H1 (cell line): ENCODE results near the gene PDE4B. TPM values are rescaled to one million over a fixed set of nuclear protein-coding genes. Genes with fewer than 3 reads are reported as not detected.

Source experiments
- CTCF ChIA-PET: fragments of 300-600 bp; sonication (Branson Sonifier 250); formaldehyde crosslinking; loops from one replicate; lab custom pipeline; 2021; ENCODE audit not compliant: partially characterized antibody; lab: Charles Lee
- POLR2A ChIA-PET: fragments of 300-600 bp; sonication (Branson Sonifier 250); formaldehyde crosslinking; loops from one replicate; lab custom pipeline; 2021; ENCODE audit warnings: inconsistent platforms; ENCODE audit not compliant: partially characterized antibody; lab: Charles Lee
- DNase-seq, 2 experiments: peaks; one replicate each; pipeline versions ENCODE4 v3.0.0 to v3.0.0-alpha.2; 2010 to 2022; ENCODE audit warnings: low spot score in 2 of 2, low read depth in 1 of 2, mixed read lengths in 1 of 2
- FAIRE-seq: peaks from 2 replicates; lab custom pipeline; 2011; peaks lifted over from hg19 to GRCh38; lab: Jason Lieb, UNC
- H2AFZ ChIP-seq: 2 replicates; pipeline ENCODE4 v1.8.1; 2012; ENCODE audit warnings: low read length, inconsistent platforms
- H2AK5ac ChIP-seq: 2 replicates; pipeline ENCODE4 v1.6.1; 2013; ENCODE audit warnings: low read depth, low read length
- H2BK120ac ChIP-seq: replicated peaks from 2 replicates; pipeline ENCODE3; 2013; ENCODE audit warnings: low read depth, low read length, inconsistent platforms
- H2BK12ac ChIP-seq: 2 replicates; pipeline ENCODE4 v1.6.1; 2013; ENCODE audit warnings: low read depth, low read length
- H2BK15ac ChIP-seq: 2 replicates; pipeline ENCODE4 v1.6.1; 2013; ENCODE audit warnings: low read length
- H2BK20ac ChIP-seq: 2 replicates; pipeline ENCODE4 v1.6.1; 2013; ENCODE audit warnings: low read length
- H2BK5ac ChIP-seq: 2 replicates; pipeline ENCODE4 v1.6.1; 2013; ENCODE audit warnings: low read depth, low read length
- H3K14ac ChIP-seq: 2 replicates; pipeline ENCODE4 v1.6.1; 2013; ENCODE audit warnings: inconsistent platforms; ENCODE audit not compliant: insufficient read length
- H3K18ac ChIP-seq: 2 replicates; pipeline ENCODE4 v1.6.1; 2013; ENCODE audit warnings: low read length; ENCODE audit errors: extremely low read depth
- H3K23ac ChIP-seq: 2 replicates; pipeline ENCODE4 v1.6.1; 2013; ENCODE audit warnings: inconsistent platforms; ENCODE audit not compliant: insufficient read length
- H3K23me2 ChIP-seq: 2 replicates; pipeline ENCODE4 v1.6.1; 2013; ENCODE audit warnings: low read depth, low read length
- H3K27ac ChIP-seq: 2 replicates; pipeline ENCODE4 v1.6.1; 2011; ENCODE audit warnings: low read depth, low read length, inconsistent platforms
- H3K27me3 ChIP-seq, 4 experiments: replicated peaks in 1 of 4; 1 replicate in 1 of 4; 2 replicates in 3 of 4; pipeline versions ENCODE4 v1.6.1 to v1.8.1; 2011 to 2013; ENCODE audit warnings: low read length in 3 of 4, mild to moderate bottlenecking in 3 of 4, inconsistent platforms in 2 of 4, mixed read lengths in 2 of 4, moderate library complexity in 1 of 4; ENCODE audit not compliant: control insufficient read depth in 3 of 4, insufficient read depth in 3 of 4; ENCODE audit errors: extremely low read depth in 1 of 4
- H3K36me3 ChIP-seq, 4 experiments: 2 replicates each; pipeline versions ENCODE4 v1.6.1 to v1.8.1; 2011 to 2013; ENCODE audit warnings: mild to moderate bottlenecking in 4 of 4, low read length in 3 of 4, moderate library complexity in 2 of 4, control low read depth in 1 of 4, inconsistent platforms in 1 of 4; ENCODE audit not compliant: insufficient read depth in 4 of 4, control insufficient read depth in 2 of 4
- H3K4ac ChIP-seq: replicated peaks from 2 replicates; pipeline ENCODE3; 2013; ENCODE audit warnings: low read length, low read depth, mixed read lengths, inconsistent platforms; ENCODE audit not compliant: insufficient read length
- H3K4me1 ChIP-seq, 4 experiments: replicated peaks in 1 of 4; 1 replicate in 1 of 4; 2 replicates in 3 of 4; pipeline versions ENCODE4 v1.6.1 to v1.8.1; 2011 to 2013; ENCODE audit warnings: low read length in 3 of 4, inconsistent platforms in 2 of 4, mixed read lengths in 1 of 4; ENCODE audit not compliant: insufficient read depth in 4 of 4, control insufficient read depth in 3 of 4
- H3K4me2 ChIP-seq, 2 experiments: 2 replicates each; pipeline versions ENCODE4 v1.6.1 to v1.8.1; 2011 to 2013; ENCODE audit warnings: low read depth in 2 of 2, low read length in 2 of 2, control low read depth in 1 of 2, inconsistent platforms in 1 of 2, mild to moderate bottlenecking in 1 of 2; ENCODE audit not compliant: insufficient read depth in 1 of 2
- H3K4me3 ChIP-seq, 4 experiments: fragments of 200-600, 300-600 bp in 1 of 4; sonication (generic), shearing (Covaris generic), sonication (Bioruptor Twin) in 1 of 4; 2 replicates each; pipeline versions ENCODE4 v1.5.1 to v1.8.1; 2011 to 2016; ENCODE audit warnings: low read length in 4 of 4, low read depth in 3 of 4, control low read depth in 2 of 4, inconsistent platforms in 2 of 4, mild to moderate bottlenecking in 2 of 4, mixed read lengths in 1 of 4, moderate library complexity in 1 of 4; ENCODE audit not compliant: insufficient read depth in 2 of 4; ENCODE audit errors: extremely low read depth in 1 of 4
- H3K56ac ChIP-seq: replicated peaks from 2 replicates; pipeline ENCODE3; 2013; ENCODE audit warnings: low read depth, mild to moderate bottlenecking, mixed read lengths, low read length, inconsistent platforms; ENCODE audit not compliant: insufficient read length
- H3K79me1 ChIP-seq: 2 replicates; pipeline ENCODE4 v1.6.1; 2013; ENCODE audit warnings: low read depth, low read length, control low read depth
- H3K79me2 ChIP-seq, 2 experiments: 2 replicates each; pipeline versions ENCODE4 v1.6.1 to v1.8.1; 2012 to 2013; ENCODE audit warnings: low read length in 2 of 2, mild to moderate bottlenecking in 2 of 2, inconsistent platforms in 1 of 2; ENCODE audit not compliant: insufficient read depth in 2 of 2, control insufficient read depth in 1 of 2
- H3K9ac ChIP-seq, 4 experiments: replicated peaks in 1 of 4; 1 replicate in 1 of 4; 2 replicates in 3 of 4; pipeline versions ENCODE4 v1.6.1 to v1.8.1; 2011 to 2013; ENCODE audit warnings: low read depth in 3 of 4, low read length in 3 of 4, control low read depth in 2 of 4, mild to moderate bottlenecking in 2 of 4, moderate library complexity in 2 of 4, inconsistent platforms in 1 of 4; ENCODE audit errors: extremely low read depth in 1 of 4
- H3K9me3 ChIP-seq, 2 experiments: 2 replicates each; pipeline versions ENCODE4 v1.6.1 to v1.8.1; 2012 to 2013; ENCODE audit warnings: mild to moderate bottlenecking in 2 of 2, moderate library complexity in 2 of 2, control low read depth in 1 of 2, inconsistent platforms in 1 of 2, low read depth in 1 of 2, low read length in 1 of 2, mixed read lengths in 1 of 2; ENCODE audit not compliant: insufficient read depth in 2 of 2
- H4K20me1 ChIP-seq, 2 experiments: replicated peaks in 1 of 2; 2 replicates each; pipeline versions ENCODE3 to v1.8.1; 2011 to 2013; ENCODE audit warnings: inconsistent platforms in 2 of 2, low read length in 2 of 2, mild to moderate bottlenecking in 1 of 2; ENCODE audit not compliant: insufficient read depth in 2 of 2, control insufficient read depth in 1 of 2
- H4K5ac ChIP-seq: 2 replicates; pipeline ENCODE4 v1.6.1; 2013; ENCODE audit warnings: low read length, low read depth, mixed read lengths, inconsistent platforms; ENCODE audit not compliant: insufficient read length
- H4K8ac ChIP-seq: 2 replicates; pipeline ENCODE4 v1.8.0; 2013; ENCODE audit warnings: mild to moderate bottlenecking, moderate library complexity, low read length, inconsistent platforms; ENCODE audit not compliant: insufficient read depth; ENCODE audit errors: extremely low read depth
- H4K91ac ChIP-seq: replicated peaks from 2 replicates; pipeline ENCODE3; 2013; ENCODE audit warnings: low read length, mixed read lengths, inconsistent platforms; ENCODE audit not compliant: insufficient read length
- BRCA1 ChIP-seq: IDR thresholded peaks from 2 replicates; pipeline ENCODE4 v1.6.1; 2012; ENCODE audit warnings: low read depth, low read length, improper control_type of control experiment
- CREB1 ChIP-seq: IDR thresholded peaks from 2 replicates; pipeline ENCODE4 v1.6.1; 2012; ENCODE audit warnings: inconsistent platforms
- EZH2 ChIP-seq: fragments of 200-600 bp; sonication (generic); IDR thresholded peaks from 2 replicates; pipeline ENCODE4 v1.7.1; 2012; ENCODE audit warnings: low read depth, mild to moderate bottlenecking, moderate library complexity, low read length, inconsistent platforms; ENCODE audit not compliant: severe bottlenecking
- FOSL1 ChIP-seq: IDR thresholded peaks from 2 replicates; pipeline ENCODE4 v1.6.1; 2011; ENCODE audit warnings: mild to moderate bottlenecking, low read depth, low read length, moderate library complexity; ENCODE audit not compliant: insufficient read depth
- GABPA ChIP-seq: IDR thresholded peaks from 2 replicates; pipeline ENCODE4 v1.6.1; 2011; ENCODE audit warnings: mild to moderate bottlenecking, low read length, moderate library complexity, borderline replicate concordance; ENCODE audit not compliant: insufficient read depth
- JUND ChIP-seq: IDR thresholded peaks from 2 replicates; pipeline ENCODE4 v1.6.1; 2011; ENCODE audit warnings: mild to moderate bottlenecking, improper control_type of control experiment, low read length
- KDM4A ChIP-seq: IDR thresholded peaks from one replicate; pipeline ENCODE4 v1.7.1; 2012; ENCODE audit warnings: low read depth, mild to moderate bottlenecking, moderate library complexity, low read length, inconsistent platforms; ENCODE audit not compliant: severe bottlenecking
- MAFK ChIP-seq: IDR thresholded peaks from 2 replicates; pipeline ENCODE4 v1.6.1; 2012; ENCODE audit warnings: low read depth, mild to moderate bottlenecking, improper control_type of control experiment, low read length
- MAX ChIP-seq: IDR thresholded peaks from 2 replicates; pipeline ENCODE4 v1.6.1; 2012; ENCODE audit warnings: inconsistent platforms
- POLR2AphosphoS5 ChIP-seq: IDR thresholded peaks from 2 replicates; pipeline ENCODE4 v1.6.1; 2011; ENCODE audit warnings: low read depth, low read length
- SIN3A ChIP-seq, 2 experiments: IDR thresholded peaks in 1 of 2; conservative IDR thresholded peaks in 1 of 2; 2 replicates each; pipeline ENCODE4 v1.6.1; 2011 to 2012; ENCODE audit warnings: low read length in 2 of 2, improper control_type of control experiment in 1 of 2, low read depth in 1 of 2, mild to moderate bottlenecking in 1 of 2
- SUZ12 ChIP-seq: fragments of 200-600 bp; sonication (generic); IDR thresholded peaks from 2 replicates; pipeline ENCODE4 v1.6.1; 2012; ENCODE audit warnings: mild to moderate bottlenecking, inconsistent platforms, low read length, moderate library complexity, mixed read lengths
- WGBS, 2 experiments: shearing (Covaris generic) in 1 of 2; methylation state at CpG; one replicate each; pipeline versions ENCODE4 v1.1.6 to v1.1.7; 2013 to 2015; ENCODE audit warnings: low lambda C conversion rate in 2 of 2, mixed read lengths in 2 of 2, inconsistent platforms in 1 of 2, low coverage in 1 of 2, missing lambda C conversion rate in 1 of 2; ENCODE audit not compliant: insufficient replicate concordance in 2 of 2, insufficient coverage in 1 of 2, insufficient read length in 1 of 2; ENCODE audit errors: extremely low coverage in 1 of 2, missing lambda C conversion rate in 1 of 2; 5-methylcytosine and 5-hydroxymethylcytosine counted together
- polyA plus RNA-seq, 7 experiments: library from polyadenylated mRNA; depleted of rRNA in 3 of 7; stranded (reverse) in 5 of 7; unstranded in 2 of 7; fragments of >200 nt in 5 of 7; fragments of 200-250 nt in 2 of 7; gene quantifications; 1 replicate in 5 of 7; 2 replicates in 1 of 7; 4 replicates in 1 of 7; pipeline versions ENCODE4 v1.2.1 to v1.2.3, GENCODE V29; 2011 to 2013; ENCODE audit warnings: missing spikeins in 2 of 7, mixed read lengths in 2 of 7
- total RNA-seq: library from RNA; stranded (reverse); fragmentation: NEBNext Ultra II Directional; extraction: Animal tissue kit (Norgen Biotek cat#: 25700); gene quantifications from 2 replicates; pipeline ENCODE4 v1.2.1, GENCODE V29; 2021

PDE4B gene
- total and polyA plus RNA-seq, 2 of the 8 experiments (the other 6 are each of a cell fraction or from before 2014, with no cell fraction given): 5.0 to 15.1 TPM

GRCh38 chr1:66371233-66372005 is 578.7 kb downstream of the PDE4B start:
- Histone ChIP-seq H4K20me1 (no peaks in the 10 kb centered on the region), H2BK15ac (no peak overlapping the region), H2BK5ac (no peak overlapping the region), H3K23me2 (no peaks in the 10 kb centered on the region), H2BK20ac (no peak overlapping the region), H3K4me3 (no peak overlapping the region), H2BK120ac (no peak overlapping the region), H3K14ac (no peak overlapping the region), H2AFZ (no peak overlapping the region), H3K4me2 (no peak overlapping the region), H3K4me1 (no peaks in the 10 kb centered on the region), H4K8ac (no peak overlapping the region), H2AK5ac (no peak overlapping the region), H3K79me1 (no peaks in the 10 kb centered on the region), H3K79me2 (no peaks in the 10 kb centered on the region), H3K56ac (no peak overlapping the region), H3K36me3 (peaks cover 0 to 49% (median 28%) of the 10 kb centered on the region in 4 experiments; a peak in 5 of 8 replicates), H3K4ac (no peak overlapping the region), H3K27me3 (peaks cover 0 to 1% (median 0%) of the 10 kb centered on the region in 4 experiments; a peak in 1 of 7 replicates), H2BK12ac (no peak overlapping the region), H3K23ac (no peak overlapping the region), H3K27ac (no peak overlapping the region), H3K18ac (no peak overlapping the region), H3K9ac (no peak overlapping the region), H3K9me3 (no peaks in the 10 kb centered on the region), H4K91ac (no peak overlapping the region), H4K5ac (no peak overlapping the region)
- ChIA-PET CTCF (interaction anchor here (0.5 to 3.1 kb wide), 6 partner anchors 11 to 533 kb away, joined by 3 to 13 read pairs (median 3); no protein-coding TSS in a partner anchor), POLR2A (interaction anchor here (0.7 to 1.1 kb wide), 2 partner anchors 14 to 18 kb away, joined by 3 read pairs; no protein-coding TSS in a partner anchor)
- WGBS, 2 experiments: 91% methylated on average over 7 of the region's 7 CpGs; no CpG with 5 or more reads in 1 of the 2 experiments
- FAIRE-seq (no peak), DNase-seq (no peak)
- TF ChIP-seq POLR2AphosphoS5 (no peak), SUZ12 (no peak), JUND (no peak), EZH2 (no peak), GABPA (no peak), FOSL1 (no peak), SIN3A (conservative IDR thresholded peaks at IDR 0.05 in 1 of 2, IDR thresholded peaks at IDR 0.05 in 1 of 2; ENCODE audit: low read depth in 1 of 2, low read length in 2 of 2) (no peak), KDM4A (no peak), CREB1 (no peak), MAX (no peak), BRCA1 (no peak), MAFK (no peak)
